ENCODE data around the gene CFAP126.

Gene CFAP126

DNA sequence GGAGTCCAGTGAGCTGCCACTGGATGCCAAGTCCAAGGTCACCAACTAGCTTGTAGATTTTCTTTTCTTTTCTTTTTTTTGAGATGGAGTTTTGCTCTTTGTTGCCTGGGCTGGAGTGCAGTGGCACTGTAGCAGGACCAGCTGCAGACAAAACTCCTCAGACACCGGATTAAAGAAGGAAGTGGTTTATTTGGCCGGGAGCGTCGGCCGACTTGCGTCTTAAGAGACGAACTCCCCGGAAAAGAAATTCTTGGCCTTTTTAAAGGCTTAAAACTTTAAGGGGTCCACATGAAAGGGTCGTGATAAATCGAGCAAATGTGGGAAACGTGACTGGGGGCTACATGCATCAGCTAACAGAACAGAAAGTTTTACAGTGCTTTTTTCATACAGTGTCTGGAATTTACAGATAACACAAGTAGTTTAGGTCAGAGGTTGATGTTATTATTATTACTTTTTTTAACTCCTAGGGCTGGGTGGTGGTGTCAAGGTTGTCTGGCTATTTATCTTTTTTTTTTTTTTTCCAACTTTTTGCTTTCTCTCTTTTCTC, 36.4 kb upstream of the CFAP126 start:
- Histone ChIP-seq H3K9me3 (ENCODE audit: low read length) (peaks cover 8% of the 10 kb centered on the region; the same call in 1 of the 2 replicates), H3K9me2 (ENCODE audit: low read depth, low read length) (no peaks in the 10 kb centered on the region), H4K20me1 (ENCODE audit: insufficient read depth, low read length) (no peaks in the 10 kb centered on the region), H3F3A (ENCODE audit: insufficient read depth, low read length) (no peaks in the 10 kb centered on the region), H3K9ac (ENCODE audit: low read length) (no peak overlapping the region), H2AFZ (ENCODE audit: low read length) (no peak overlapping the region), H3K4me1 (ENCODE audit: insufficient read depth, low read length, severe bottlenecking) (peaks cover 16% of the 10 kb centered on the region), H3K27ac (ENCODE audit: low read depth, low read length, poor library complexity, severe bottlenecking) (no peak overlapping the region), H3K79me2 (ENCODE audit: insufficient read depth, low read length) (no peaks in the 10 kb centered on the region), H3K27me3 (ENCODE audit: insufficient read depth, low read length) (no peaks in the 10 kb centered on the region; the same call in 1 of the 2 replicates), H3K4me2 (ENCODE audit: low read length) (no peak overlapping the region), H3K4me3 (ENCODE audit: low read depth, low read length, poor library complexity, severe bottlenecking) (no peak overlapping the region), H3K36me3 (ENCODE audit: insufficient read depth, low read length) (peaks cover 10% of the 10 kb centered on the region; the same call in 1 of the 2 replicates)
- TF ChIP-seq EZH2 (IDR thresholded peaks at IDR 0.05; ENCODE audit: borderline replicate concordance, low read length) = no peak
- TF ChIP-seq, protein P1, sequence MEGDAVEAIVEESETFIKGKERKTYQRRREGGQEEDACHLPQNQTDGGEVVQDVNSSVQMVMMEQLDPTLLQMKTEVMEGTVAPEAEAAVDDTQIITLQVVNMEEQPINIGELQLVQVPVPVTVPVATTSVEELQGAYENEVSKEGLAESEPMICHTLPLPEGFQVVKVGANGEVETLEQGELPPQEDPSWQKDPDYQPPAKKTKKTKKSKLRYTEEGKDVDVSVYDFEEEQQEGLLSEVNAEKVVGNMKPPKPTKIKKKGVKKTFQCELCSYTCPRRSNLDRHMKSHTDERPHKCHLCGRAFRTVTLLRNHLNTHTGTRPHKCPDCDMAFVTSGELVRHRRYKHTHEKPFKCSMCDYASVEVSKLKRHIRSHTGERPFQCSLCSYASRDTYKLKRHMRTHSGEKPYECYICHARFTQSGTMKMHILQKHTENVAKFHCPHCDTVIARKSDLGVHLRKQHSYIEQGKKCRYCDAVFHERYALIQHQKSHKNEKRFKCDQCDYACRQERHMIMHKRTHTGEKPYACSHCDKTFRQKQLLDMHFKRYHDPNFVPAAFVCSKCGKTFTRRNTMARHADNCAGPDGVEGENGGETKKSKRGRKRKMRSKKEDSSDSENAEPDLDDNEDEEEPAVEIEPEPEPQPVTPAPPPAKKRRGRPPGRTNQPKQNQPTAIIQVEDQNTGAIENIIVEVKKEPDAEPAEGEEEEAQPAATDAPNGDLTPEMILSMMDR (IDR thresholded peaks at IDR 0.05; ENCODE audit: low read length) = no peak

DNA sequence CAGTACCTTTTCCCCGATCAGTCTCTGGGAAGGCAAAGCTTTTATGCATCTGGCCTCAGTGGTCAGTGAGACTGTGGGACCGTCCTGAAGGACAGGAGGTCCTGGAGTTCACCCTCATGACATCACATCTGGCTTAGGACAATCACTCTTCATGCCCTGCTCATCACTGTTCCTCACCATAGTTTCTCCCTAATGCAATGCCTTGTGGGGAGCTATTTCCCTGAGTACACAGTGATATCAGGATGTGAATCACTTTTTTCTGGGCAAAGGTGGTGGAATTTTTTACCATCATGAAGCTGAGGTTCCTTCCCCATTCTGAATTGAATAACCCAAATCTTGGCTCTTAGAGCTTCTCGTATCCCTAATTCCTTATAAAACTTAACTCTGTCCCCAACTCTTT, 34.8 kb upstream of the CFAP126 start:
- Histone ChIP-seq H3K4me1 (ENCODE audit: insufficient read depth, low read length, severe bottlenecking) (peaks cover 17% of the 10 kb centered on the region), H3K36me3 (ENCODE audit: insufficient read depth, low read length) (peaks cover 10% of the 10 kb centered on the region; the same call in 1 of the 2 replicates), H3K4me3 (ENCODE audit: low read depth, low read length, poor library complexity, severe bottlenecking) (no peak overlapping the region), H3K27me3 (ENCODE audit: insufficient read depth, low read length) (no peaks in the 10 kb centered on the region; the same call in 1 of the 2 replicates), H3K27ac (ENCODE audit: low read depth, low read length, poor library complexity, severe bottlenecking) (no peak overlapping the region), H2AFZ (ENCODE audit: low read length) (no peak overlapping the region), H3K79me2 (ENCODE audit: insufficient read depth, low read length) (no peaks in the 10 kb centered on the region), H4K20me1 (ENCODE audit: insufficient read depth, low read length) (no peaks in the 10 kb centered on the region), H3F3A (ENCODE audit: insufficient read depth, low read length) (no peaks in the 10 kb centered on the region), H3K9ac (ENCODE audit: low read length) (no peak overlapping the region), H3K4me2 (ENCODE audit: low read length) (no peak overlapping the region), H3K9me2 (ENCODE audit: low read depth, low read length) (no peaks in the 10 kb centered on the region), H3K9me3 (ENCODE audit: low read length) (peaks cover 8% of the 10 kb centered on the region; the same call in 1 of the 2 replicates)
- TF ChIP-seq EZH2 (IDR thresholded peaks at IDR 0.05; ENCODE audit: borderline replicate concordance, low read length) = no peak
- TF ChIP-seq, protein P1 (IDR thresholded peaks at IDR 0.05; ENCODE audit: low read length) = no peak

DNA sequence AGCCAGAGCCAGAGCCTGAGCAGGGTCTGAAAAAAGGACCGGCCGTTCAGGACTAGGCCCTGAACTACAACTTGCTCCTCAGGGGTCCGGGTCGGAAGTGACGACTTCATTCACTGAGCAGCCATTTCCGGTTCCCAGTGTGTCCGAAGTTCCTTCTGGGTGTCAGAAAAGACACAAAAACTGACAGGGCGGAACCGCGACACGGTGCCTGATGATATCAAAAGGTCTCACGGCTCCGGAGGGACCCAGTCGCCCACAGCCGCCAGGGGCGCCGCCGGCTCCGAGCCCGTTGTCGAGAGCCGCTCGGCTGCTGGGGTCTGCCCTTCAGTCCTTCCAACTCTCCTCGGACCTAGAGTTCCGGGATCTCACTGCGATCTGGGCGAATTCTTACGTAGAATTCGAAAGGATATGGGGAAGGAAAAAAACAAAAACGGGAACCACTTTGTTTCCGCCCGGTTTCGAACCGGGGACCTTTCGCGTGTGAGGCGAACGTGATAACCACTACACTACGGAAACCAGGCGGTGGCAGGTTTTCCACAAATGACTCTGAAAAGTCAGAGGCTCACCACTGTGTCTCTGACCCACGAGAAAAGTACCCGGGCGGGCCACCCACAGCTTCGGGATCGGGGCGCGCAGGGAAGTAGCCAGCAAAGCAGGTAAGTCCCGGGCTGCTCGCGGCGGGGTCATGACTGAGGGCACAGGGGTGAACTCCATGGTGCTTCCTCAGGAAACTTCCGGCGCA, 31.8 kb upstream of the CFAP126 start:
- Histone ChIP-seq H3K4me3 (ENCODE audit: low read depth, low read length, poor library complexity, severe bottlenecking) (peak overlapping the region; percentile 84), H3K9me2 (ENCODE audit: low read depth, low read length) (no peaks in the 10 kb centered on the region), H3K4me2 (ENCODE audit: low read length) (peak overlapping the region; percentile 87), H3K36me3 (ENCODE audit: insufficient read depth, low read length) (peaks cover 7% of the 10 kb centered on the region; the same call in 1 of the 2 replicates), H3K4me1 (ENCODE audit: insufficient read depth, low read length, severe bottlenecking) (peaks cover 17% of the 10 kb centered on the region), H3K27me3 (ENCODE audit: insufficient read depth, low read length) (no peaks in the 10 kb centered on the region; the same call in 1 of the 2 replicates), H3F3A (ENCODE audit: insufficient read depth, low read length) (no peaks in the 10 kb centered on the region), H2AFZ (ENCODE audit: low read length) (peak overlapping the region; percentile 47), H4K20me1 (ENCODE audit: insufficient read depth, low read length) (no peaks in the 10 kb centered on the region), H3K9me3 (ENCODE audit: low read length) (peaks cover 5% of the 10 kb centered on the region; the same call in 1 of the 2 replicates), H3K27ac (ENCODE audit: low read depth, low read length, poor library complexity, severe bottlenecking) (peak overlapping the region; percentile 97), H3K9ac (ENCODE audit: low read length) (peak overlapping the region; percentile 92), H3K79me2 (ENCODE audit: insufficient read depth, low read length) (no peaks in the 10 kb centered on the region)
- no peak for TF ChIP-seq EZH2 (IDR thresholded peaks at IDR 0.05; ENCODE audit: borderline replicate concordance, low read length)
- TF ChIP-seq, protein P1 (IDR thresholded peaks at IDR 0.05; ENCODE audit: low read length) = peak; percentile 78

Data from OCI-LY1 (cell line).